Transverse colon (tissue), 4 donors: ENCODE results near the gene ADAM10. TPM values are rescaled to one million over a fixed set of nuclear protein-coding genes. Genes with fewer than 3 reads are reported as not detected.

Source experiments
- DNase-seq: peaks from one replicate; pipeline ENCODE4 v3.0.0-alpha.2; 2019
- H3K27ac ChIP-seq, 4 donors: fragments of 200-600 bp; sonication (generic); 2 replicates each; pipeline ENCODE4 v1.5.1; 2016 to 2018; ENCODE audit warnings: inconsistent platforms in 4 of 4
- H3K27me3 ChIP-seq: fragments of 200-600 bp; sonication (generic); 2 replicates; pipeline ENCODE4 v1.5.1; 2017; ENCODE audit warnings: inconsistent platforms
- H3K36me3 ChIP-seq, 4 donors: fragments of 200-600 bp; sonication (generic); 2 replicates each; pipeline ENCODE4 v1.5.1; 2017 to 2019; ENCODE audit warnings: inconsistent platforms in 4 of 4
- H3K4me1 ChIP-seq, 4 donors: fragments of 200-600 bp; sonication (generic); 2 replicates each; pipeline ENCODE4 v1.5.1; 2017 to 2020; ENCODE audit warnings: inconsistent platforms in 4 of 4
- H3K4me3 ChIP-seq, 4 donors: fragments of 200-600 bp; sonication (generic); 1 replicate in 1 of 4; 2 replicates in 3 of 4; pipeline versions ENCODE4 v1.5.1 to v1.6.1; 2017 to 2019; ENCODE audit warnings: inconsistent platforms in 4 of 4
- H3K9me3 ChIP-seq, 2 donors: fragments of 200-600 bp; sonication (generic); 2 replicates each; pipeline ENCODE4 v1.5.1; 2017 to 2019; ENCODE audit warnings: inconsistent platforms in 2 of 2
- CTCF ChIP-seq, 5 experiments: fragments of 200-600 bp in 3 of 5; fragments of 450-650 bp in 2 of 5; sonication (generic) in 3 of 5; IDR thresholded peaks; 1 replicate in 2 of 5; 2 replicates in 3 of 5; pipeline ENCODE4 v1.5.1; 2016 to 2017; ENCODE audit warnings: antibody characterized with exemption in 5 of 5, inconsistent platforms in 3 of 5, mild to moderate bottlenecking in 2 of 5, moderate library complexity in 1 of 5
- EP300 ChIP-seq: sonication (generic); formaldehyde crosslinking; IDR thresholded peaks from one replicate; pipeline ENCODE4 v1.6.1; 2017; ENCODE audit warnings: antibody characterized with exemption, low read depth
- POLR2A ChIP-seq: fragments of 450-650 bp; IDR thresholded peaks from one replicate; pipeline ENCODE4 v1.6.1; 2016; ENCODE audit warnings: antibody characterized with exemption, mild to moderate bottlenecking, moderate library complexity
- POLR2AphosphoS5 ChIP-seq, 3 donors: sonication (generic); formaldehyde crosslinking; IDR thresholded peaks; one replicate each; pipeline ENCODE4 v1.6.1; 2016; ENCODE audit warnings: antibody characterized with exemption in 3 of 3
- WGBS, 2 donors: methylation state at CpG; one replicate each; pipeline ENCODE4 v1.1.5; 2018; ENCODE audit warnings: low coverage in 1 of 2; 5-methylcytosine and 5-hydroxymethylcytosine counted together
- in situ Hi-C, 4 donors: fragments of 200-750 bp; cut with MboI; loops; one replicate each; pipeline versions ENCODE4 v1.15.0 to v1.15.1; 2017; ENCODE audit warnings: low sequenced_read_pairs in 3 of 4, low pct_ligation_motif_present in 1 of 4, low pct_unique_long_range_greater_than_20kb in 1 of 4
- intact Hi-C: fragments of 100-400 bp; cut with DNase I; formaldehyde crosslinking; loops from one replicate; pipeline ENCODE4 v1.15.1; 2023; ENCODE audit warnings: low total_unique reads
- total RNA-seq, 4 donors: library from RNA; depleted of rRNA; stranded (reverse); fragments of >200 nt; gene quantifications; one replicate each; pipeline ENCODE4 v1.1.0, GENCODE V29; 2016

The ADAM10 gene
- total RNA-seq, 4 donors from 2014 or later = 45.3 to 941 (median 69.1) TPM

DNA sequence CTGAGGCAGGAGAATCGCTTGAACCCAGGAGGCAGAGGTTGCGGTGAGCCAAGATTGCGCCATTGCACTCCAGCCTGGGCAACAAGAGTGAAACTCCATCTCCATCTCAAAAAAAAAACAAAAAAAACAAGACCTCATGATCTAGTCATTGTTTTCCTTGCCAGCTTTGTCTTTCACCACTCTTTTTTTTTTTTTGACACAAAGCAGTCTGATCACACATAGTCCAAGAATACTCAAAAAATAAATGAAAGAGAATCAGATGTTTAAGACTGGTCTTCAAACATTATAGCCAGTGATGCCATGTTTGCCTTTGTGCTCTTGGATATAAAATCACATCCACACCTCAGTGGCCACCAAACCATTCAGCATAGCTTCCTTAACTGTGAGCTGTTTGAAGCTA is 5.8 kb upstream of the ADAM10 start:
- no peak overlapping the region for H3K4me3 ChIP-seq
- no peaks in the 10 kb centered on the region for H3K27me3 ChIP-seq
- intact Hi-C loops (no loop called here), in situ Hi-C loops (loop anchor here in 3 of 4 donors (10.0 to 25.0 kb wide), 3 partner anchors 491 to 518 kb away; no protein-coding TSS in a partner anchor)
- TF ChIP-seq CTCF (IDR thresholded peaks at IDR 0.05) = no peak
- no peak for TF ChIP-seq EP300
- no peak for TF ChIP-seq POLR2A
- no peak for TF ChIP-seq POLR2AphosphoS5 (IDR thresholded peaks at IDR 0.05)
- peaks cover 0 to 5% (median 2%) of the 10 kb centered on the region in 4 donors for H3K4me1 ChIP-seq
- 99 to 100% methylated on average over 2 to 3 of the region's 3 CpGs for WGBS, 2 donors
- no peaks in the 10 kb centered on the region for H3K36me3 ChIP-seq
- H3K27ac ChIP-seq = no peak overlapping the region
- H3K9me3 ChIP-seq = no peaks in the 10 kb centered on the region
- DNase-seq = no peak

- Histone ChIP-seq H3K4me3 (no peak overlapping the region), H3K9me3 (no peaks in the 10 kb centered on the region), H3K36me3 (no peaks in the 10 kb centered on the region), H3K27ac (no peak overlapping the region), H3K4me1 (peaks cover 3 to 14% (median 10%) of the 10 kb centered on the region in 4 donors), H3K27me3 (no peaks in the 10 kb centered on the region)
- 76 to 87% methylated on average over 3 of the region's 3 CpGs for WGBS, 2 donors
- TF ChIP-seq POLR2A = no peak
- TF ChIP-seq EP300 = no peak
- no peak for TF ChIP-seq CTCF (IDR thresholded peaks at IDR 0.05)
- TF ChIP-seq POLR2AphosphoS5 (IDR thresholded peaks at IDR 0.05) = no peak
- in situ Hi-C loops (loop anchor here in 3 of 4 donors (10.0 to 25.0 kb wide), 3 partner anchors 488 to 515 kb away; no protein-coding TSS in a partner anchor), intact Hi-C loops (no loop called here)
- DNase-seq = no peak
Observed at GRCh38 chr15:58752716-58753115, 3.2 kb upstream of the ADAM10 start.

DNA sequence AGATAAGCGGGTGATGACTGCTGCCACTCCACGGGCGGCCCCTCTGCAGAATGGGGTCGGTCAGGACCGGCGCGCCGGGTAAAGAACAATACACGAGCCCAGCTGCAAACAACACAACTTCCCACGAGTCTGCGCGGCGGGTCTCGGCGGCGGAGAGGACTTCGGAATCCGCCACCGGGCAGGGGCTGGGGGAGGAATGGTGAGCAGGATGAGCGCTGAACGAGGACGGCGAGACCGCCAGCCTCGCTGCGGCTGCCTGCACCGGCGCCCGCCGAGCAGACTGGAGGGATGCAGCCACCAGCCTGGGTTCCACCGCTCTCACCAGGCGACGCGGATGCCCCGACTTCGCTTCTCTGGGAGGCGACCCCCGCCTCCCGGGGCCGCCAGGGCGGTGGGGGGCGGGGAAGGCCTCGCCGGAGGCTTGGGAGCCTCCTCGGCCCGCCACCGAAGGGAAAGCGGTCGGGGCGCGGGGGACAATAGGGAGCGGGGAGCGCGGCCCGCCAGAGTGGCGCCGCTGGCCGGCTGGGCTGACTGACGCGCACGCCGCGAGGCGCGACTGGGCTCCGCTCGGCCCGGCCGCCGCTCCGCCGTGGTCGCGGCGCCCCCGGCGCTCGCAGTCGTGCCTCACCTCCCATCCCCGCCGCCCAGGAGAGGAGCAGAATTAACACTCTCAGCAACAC is 515 bp downstream of the ADAM10 start:
- H3K4me3 ChIP-seq = peak overlapping the region; percentile 85 to 99 (median 95)
- H3K27ac ChIP-seq = peak overlapping the region; percentile 97 to 99 (median 99)
- WGBS, 2 donors = 0% methylated on average over 40 of the region's 81 CpGs; no CpG with 5 or more reads in 1 of the 2 donors
- no peaks in the 10 kb centered on the region for H3K36me3 ChIP-seq
- no peaks in the 10 kb centered on the region for H3K9me3 ChIP-seq
- TF ChIP-seq CTCF (IDR thresholded peaks at IDR 0.05) (no peak), EP300 (no peak), POLR2AphosphoS5 (IDR thresholded peaks at IDR 0.05) (peak in 1 of 3 donors; percentile 10), POLR2A (peak; percentile 11)
- peaks cover 17 to 37% (median 26%) of the 10 kb centered on the region in 4 donors for H3K4me1 ChIP-seq
- in situ Hi-C loops (no loop called here), intact Hi-C loops (no loop called here)
- DNase-seq = peak; percentile 53
- no peaks in the 10 kb centered on the region for H3K27me3 ChIP-seq

DNA sequence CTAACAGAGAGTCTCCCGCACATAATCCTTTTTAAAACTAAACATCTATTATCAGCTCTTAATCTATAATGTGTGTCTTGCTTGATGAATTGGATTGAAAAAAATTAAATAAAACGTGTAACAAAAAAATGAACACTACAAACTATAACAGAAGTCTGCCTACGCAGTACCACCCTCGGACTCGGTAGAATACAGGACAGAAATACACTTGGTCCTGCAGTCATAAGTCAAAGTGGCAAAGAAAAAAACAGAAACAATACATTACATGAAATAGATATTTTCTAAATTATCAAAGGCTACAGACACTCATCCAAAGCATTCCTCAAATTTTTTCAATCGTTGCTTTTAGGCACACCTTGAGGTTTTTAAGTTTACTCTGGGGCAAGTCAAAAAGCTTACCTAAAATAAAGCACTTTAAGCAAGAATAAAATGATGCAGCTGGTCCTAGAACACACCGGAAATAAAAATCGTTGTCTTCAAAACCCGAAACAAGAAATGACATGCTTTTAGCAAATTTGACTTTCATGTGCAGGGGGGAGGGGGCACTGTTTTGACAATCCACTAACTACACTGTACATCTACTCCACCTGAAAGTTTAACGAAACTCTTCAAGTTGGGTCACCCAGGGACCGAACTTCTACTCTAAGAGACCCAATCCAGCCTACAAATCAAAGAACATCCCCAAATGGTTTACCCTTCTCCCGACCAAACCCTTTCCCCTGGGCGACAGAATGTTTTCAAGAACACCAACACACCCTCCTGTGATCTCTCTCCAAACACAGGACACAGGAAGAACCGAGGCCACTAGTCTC is 1.3 kb downstream of the ADAM10 start:
- H3K27ac ChIP-seq = peak overlapping the region; percentile 97 to 99 (median 99)
- DNase-seq = no peak
- H3K9me3 ChIP-seq = no peaks in the 10 kb centered on the region
- H3K4me3 ChIP-seq = peak overlapping the region; percentile 85 to 99 (median 95)
- WGBS, 2 donors = 3 to 4% methylated on average over 11 to 14 of the region's 14 CpGs
- intact Hi-C loops (no loop called here), in situ Hi-C loops (no loop called here)
- H3K4me1 ChIP-seq = peaks cover 17 to 37% (median 26%) of the 10 kb centered on the region in 4 donors
- no peaks in the 10 kb centered on the region for H3K27me3 ChIP-seq
- TF ChIP-seq POLR2A (no peak), CTCF (IDR thresholded peaks at IDR 0.05) (peak in 1 of 5 experiments; percentile 10), EP300 (no peak)
- H3K36me3 ChIP-seq = no peaks in the 10 kb centered on the region
